ENCODE data around the gene ARFGAP2. TPM values are rescaled to one million over a fixed set of nuclear protein-coding genes. Genes with fewer than 3 reads are reported as not detected.

The ARFGAP2 gene
- total and polyA plus RNA-seq, 5 donors from 2014 or later: 102 to 169 (median 110) TPM

DNA sequence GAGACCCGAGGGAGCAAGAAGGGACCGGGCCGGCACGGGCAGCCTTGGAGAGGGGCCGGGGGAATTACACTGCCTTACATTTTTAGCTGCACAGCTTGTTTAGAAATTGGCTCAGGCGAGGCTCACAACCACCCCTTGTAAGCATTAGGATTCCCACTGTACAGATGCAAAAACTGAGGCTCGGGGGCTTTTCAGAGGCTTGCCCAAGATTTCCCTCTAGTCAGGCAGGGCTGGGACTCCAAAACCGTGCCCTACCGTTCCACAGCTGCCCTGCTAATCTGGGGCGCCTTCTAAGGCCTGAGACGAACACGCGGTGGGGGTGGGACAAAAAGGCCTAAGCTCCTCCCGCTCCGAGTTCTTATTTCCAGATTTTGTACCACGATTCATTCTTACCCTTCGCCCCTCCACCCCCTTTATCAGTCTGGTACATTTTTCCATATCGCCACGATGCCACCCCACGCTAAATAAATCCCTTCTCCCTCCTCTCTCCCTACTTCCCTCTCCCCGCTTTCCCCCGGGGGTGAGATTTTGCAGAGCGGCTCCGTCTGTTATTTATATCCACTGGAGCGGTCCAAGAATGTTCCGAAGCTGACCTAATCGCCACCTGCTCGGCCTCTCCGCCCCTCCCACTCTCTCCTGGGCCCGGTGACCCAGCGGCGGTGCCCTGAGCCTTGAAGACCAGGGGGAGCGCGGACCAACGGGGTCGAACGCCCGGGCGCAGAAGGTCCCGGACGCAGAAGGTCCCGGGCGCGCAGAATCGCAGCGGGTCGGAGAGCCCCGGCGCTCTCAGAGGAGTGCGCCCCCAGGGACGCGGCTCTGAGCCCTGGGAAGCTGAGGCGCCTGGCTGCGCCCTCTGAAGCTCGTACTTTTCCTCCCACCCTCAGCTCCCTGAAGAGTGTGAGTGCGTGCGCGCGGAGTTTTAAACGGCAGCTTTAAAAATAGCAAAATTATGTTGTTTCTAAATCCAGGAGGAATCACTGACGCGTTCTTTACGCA, 10.3 kb upstream of the ARFGAP2 start:
- Mint-ChIP-seq H3K27ac (peak overlapping the region in 1 of 3 donors; percentile 42), H3K27me3 (peaks cover 40% of the 10 kb centered on the region), H3K4me1 (peaks cover 0 to 12% (median 3%) of the 10 kb centered on the region in 4 donors), H3K4me3 (peak overlapping the region; percentile 77 to 90 (median 84)), H3K36me3 (no peaks in the 10 kb centered on the region), H3K9me3 (no peaks in the 10 kb centered on the region)
- Histone ChIP-seq H3K27ac (ENCODE audit: insufficient read depth, low read length, poor library complexity, severe bottlenecking) (no peak overlapping the region), H3K9me3 (ENCODE audit: control insufficient read depth in 2 of 2, low read length in 2 of 2) (no peaks in the 10 kb centered on the region), H3K27me3 (ENCODE audit: control insufficient read depth, insufficient read depth, low read length) (peaks cover 17% of the 10 kb centered on the region), H3K4me1 (ENCODE audit: control insufficient read depth, insufficient read depth, low read length, poor library complexity, severe bottlenecking) (peaks cover 21% of the 10 kb centered on the region), H3K36me3 (ENCODE audit: control insufficient read depth, insufficient read depth, low read length) (no peaks in the 10 kb centered on the region), H3K4me3 (ENCODE audit: low read depth, low read length) (no peak overlapping the region)
- DNase-seq: peak; percentile 24 to 72 (median 42)
- peak; percentile 43 to 50 for ATAC-seq (ENCODE audit: low read depth in 2 of 2)

DNA sequence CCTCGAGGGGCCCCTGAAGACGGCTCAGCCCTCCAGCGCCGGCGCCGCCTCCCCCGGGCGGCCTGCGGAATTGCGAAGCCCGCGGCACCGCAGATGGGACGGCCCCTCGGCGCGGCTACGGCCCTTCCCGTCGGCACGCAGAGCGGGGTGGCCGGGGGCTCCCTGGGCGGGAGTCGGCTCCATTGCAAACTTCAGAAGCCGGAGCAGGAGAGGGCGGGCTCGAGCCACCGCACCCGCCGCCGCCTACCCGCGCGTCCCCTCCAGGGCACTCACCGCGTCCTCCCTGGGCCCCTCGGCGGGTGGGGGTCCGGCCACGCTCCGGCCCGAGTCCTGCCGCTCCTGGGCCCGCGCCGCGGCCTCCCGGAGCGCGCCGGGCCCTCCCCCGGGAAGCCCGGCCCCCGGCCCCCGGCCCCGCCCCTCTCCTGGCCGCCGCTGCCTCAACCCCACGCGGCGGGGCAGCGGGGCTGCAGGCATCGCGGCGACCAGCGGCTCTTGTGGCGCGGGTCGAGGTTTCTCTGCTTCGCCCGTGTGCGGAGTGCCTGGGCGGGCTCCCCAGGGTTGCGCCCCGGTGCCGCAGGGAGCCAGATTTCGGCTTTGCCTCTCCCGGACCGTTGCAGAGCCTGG, 9.5 kb upstream of the ARFGAP2 start, which contains the start of gene PACSIN3:
PACSIN3 (minus strand) TSS at position 359 of the 624 bp plus-strand sequence. CDS start 3,707 bp downstream, outside the sequence.
- Histone ChIP-seq H3K27ac (ENCODE audit: insufficient read depth, low read length, poor library complexity, severe bottlenecking) (no peak within 1 kb of the TSS), H3K4me1 (ENCODE audit: control insufficient read depth, insufficient read depth, low read length, poor library complexity, severe bottlenecking) (peaks cover 21% of the 10 kb centered on the region), H3K9me3 (ENCODE audit: control insufficient read depth in 2 of 2, low read length in 2 of 2) (no peaks in the 10 kb centered on the region), H3K36me3 (ENCODE audit: control insufficient read depth, insufficient read depth, low read length) (no peaks in the 10 kb centered on the region), H3K4me3 (ENCODE audit: low read depth, low read length) (no peak within 1 kb of the TSS), H3K27me3 (ENCODE audit: control insufficient read depth, insufficient read depth, low read length) (peaks cover 17% of the 10 kb centered on the region)
- Mint-ChIP-seq H3K36me3 (no peaks in the 10 kb centered on the region), H3K4me1 (peaks cover 0 to 12% (median 3%) of the 10 kb centered on the region in 4 donors), H3K4me3 (peak within 1 kb of the TSS; percentile 77 to 90 (median 84)), H3K27me3 (peaks cover 40% of the 10 kb centered on the region), H3K27ac (peak within 1 kb of the TSS in 1 of 3 donors; percentile 42), H3K9me3 (no peaks in the 10 kb centered on the region)
- ATAC-seq (ENCODE audit: low read depth in 2 of 2) (peak; percentile 48 to 52), DNase-seq (peak; percentile 19 to 46 (median 33))

DNA sequence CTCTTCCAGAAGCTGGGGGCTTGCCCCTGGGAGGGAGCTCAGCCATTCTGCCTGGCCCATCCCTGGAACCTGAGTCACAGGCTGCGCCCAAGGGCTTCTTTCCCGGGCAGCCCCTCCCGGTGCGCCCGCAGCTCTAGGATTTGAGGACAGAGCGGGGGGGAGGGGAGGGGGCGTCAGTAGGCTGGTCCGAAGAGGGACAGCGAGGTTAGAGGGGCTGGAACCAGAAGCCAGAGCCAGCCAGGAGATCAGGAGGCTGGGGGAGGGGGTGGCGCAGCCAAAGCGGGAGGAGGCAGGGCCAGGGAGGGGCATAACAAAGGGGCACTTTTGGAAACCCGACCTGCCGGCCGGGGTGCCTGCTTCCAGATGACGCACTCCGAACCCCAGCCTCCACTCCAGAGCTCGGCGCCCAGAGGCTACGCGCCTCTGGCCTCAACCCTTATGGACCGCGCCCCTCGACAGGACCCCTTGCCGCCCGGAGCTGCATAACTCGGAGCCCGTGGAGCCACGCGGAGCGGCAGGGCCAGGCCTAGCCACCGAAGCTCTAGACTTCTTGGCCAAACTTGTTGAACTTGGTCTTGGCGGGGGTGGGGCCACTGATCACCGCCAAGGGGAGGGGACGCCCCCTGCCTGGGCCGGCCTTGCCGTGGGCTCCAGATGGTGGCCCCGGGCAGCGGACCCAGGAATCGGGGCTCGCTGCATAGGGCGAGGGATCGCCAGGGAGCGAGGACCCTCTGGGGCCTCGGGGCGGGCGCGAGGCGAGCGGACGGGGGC, 8.8 kb upstream of the ARFGAP2 start:
- H3K27ac ChIP-seq (ENCODE audit: insufficient read depth, low read length, poor library complexity, severe bottlenecking): no peak overlapping the region
- ATAC-seq (ENCODE audit: low read depth in 2 of 2) (no peak), DNase-seq (no peak)
- peaks cover 21% of the 10 kb centered on the region for H3K4me1 ChIP-seq (ENCODE audit: control insufficient read depth, insufficient read depth, low read length, poor library complexity, severe bottlenecking)
- H3K27me3 Mint-ChIP-seq: peaks cover 40% of the 10 kb centered on the region
- H3K4me3 Mint-ChIP-seq: peak overlapping the region in 3 of 4 donors; percentile 24 to 51 (median 48)
- no peak overlapping the region for H3K27ac Mint-ChIP-seq
- no peaks in the 10 kb centered on the region for H3K36me3 Mint-ChIP-seq
- H3K9me3 ChIP-seq (ENCODE audit: control insufficient read depth in 2 of 2, low read length in 2 of 2): no peaks in the 10 kb centered on the region
- peaks cover 17% of the 10 kb centered on the region for H3K27me3 ChIP-seq (ENCODE audit: control insufficient read depth, insufficient read depth, low read length)
- H3K36me3 ChIP-seq (ENCODE audit: control insufficient read depth, insufficient read depth, low read length): no peaks in the 10 kb centered on the region
- H3K4me3 ChIP-seq (ENCODE audit: low read depth, low read length): no peak overlapping the region
- H3K4me1 Mint-ChIP-seq: peaks cover 0 to 12% (median 3%) of the 10 kb centered on the region in 4 donors
- no peaks in the 10 kb centered on the region for H3K9me3 Mint-ChIP-seq

DNA sequence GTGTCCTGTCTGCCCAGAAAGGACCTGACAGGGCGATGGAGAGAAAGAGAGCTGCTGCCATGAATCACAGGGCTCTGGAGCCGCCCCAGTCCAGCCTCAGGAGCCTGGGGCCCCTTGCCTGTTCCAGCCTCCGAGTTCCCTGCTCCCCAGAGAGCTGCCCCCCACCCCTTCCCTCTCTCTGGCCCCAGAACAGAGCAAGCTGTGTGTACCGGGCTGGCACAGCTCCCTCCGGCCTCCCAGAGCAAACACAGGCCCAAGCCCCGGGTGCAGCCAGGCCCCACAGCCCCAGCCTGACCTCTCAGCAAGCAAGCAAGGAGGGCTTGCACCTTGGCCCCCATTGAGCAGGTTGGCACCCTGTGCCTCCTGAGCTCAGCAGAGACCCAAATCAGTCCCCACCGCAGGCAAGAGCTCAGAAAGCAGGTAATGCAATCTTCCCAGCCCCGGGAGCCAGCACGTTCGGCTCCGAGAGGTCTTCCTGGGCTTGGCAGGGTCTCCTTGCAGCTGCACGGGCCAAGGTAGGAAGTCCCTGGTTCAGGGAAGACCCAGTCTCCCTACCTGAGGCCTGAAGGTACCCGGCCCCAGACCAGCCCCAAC, 8.1 kb upstream of the ARFGAP2 start:
- H3K4me1 ChIP-seq (ENCODE audit: control insufficient read depth, insufficient read depth, low read length, poor library complexity, severe bottlenecking): peaks cover 21% of the 10 kb centered on the region
- no peak for DNase-seq
- no peaks in the 10 kb centered on the region for H3K36me3 ChIP-seq (ENCODE audit: control insufficient read depth, insufficient read depth, low read length)
- no peaks in the 10 kb centered on the region for H3K9me3 ChIP-seq (ENCODE audit: control insufficient read depth in 2 of 2, low read length in 2 of 2)
- H3K4me1 Mint-ChIP-seq: peaks cover 0 to 12% (median 3%) of the 10 kb centered on the region in 4 donors
- H3K4me3 ChIP-seq (ENCODE audit: low read depth, low read length): no peak overlapping the region
- H3K9me3 Mint-ChIP-seq: no peaks in the 10 kb centered on the region
- peaks cover 40% of the 10 kb centered on the region for H3K27me3 Mint-ChIP-seq
- no peak for ATAC-seq (ENCODE audit: low read depth in 2 of 2)
- H3K27me3 ChIP-seq (ENCODE audit: control insufficient read depth, insufficient read depth, low read length): peaks cover 17% of the 10 kb centered on the region
- no peak overlapping the region for H3K27ac ChIP-seq (ENCODE audit: insufficient read depth, low read length, poor library complexity, severe bottlenecking)
- H3K27ac Mint-ChIP-seq: no peak overlapping the region
- H3K4me3 Mint-ChIP-seq: peak overlapping the region in 3 of 4 donors; percentile 38 to 54 (median 54)
- no peaks in the 10 kb centered on the region for H3K36me3 Mint-ChIP-seq

DNA sequence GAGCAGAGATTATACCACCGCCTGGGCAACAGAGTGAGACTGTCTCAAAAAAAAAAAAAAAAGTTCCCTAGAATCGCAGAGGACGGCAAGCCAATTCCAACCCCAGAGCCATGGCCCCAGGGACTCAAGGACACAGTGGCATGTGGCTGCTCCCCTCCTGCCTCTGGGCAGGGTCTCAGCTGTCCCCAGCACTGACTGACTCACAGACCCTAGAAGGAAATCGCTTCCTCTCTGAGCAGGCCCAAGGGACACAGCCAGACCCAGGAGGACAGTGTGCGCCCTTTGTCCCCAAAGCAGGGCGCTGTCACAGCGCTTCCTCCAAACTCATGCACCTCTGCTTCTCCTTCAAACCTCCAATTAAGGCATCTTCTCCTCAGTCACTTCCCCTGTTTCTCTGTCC, 7.3 kb upstream of the ARFGAP2 start:
- Mint-ChIP-seq H3K36me3 (no peaks in the 10 kb centered on the region), H3K9me3 (no peaks in the 10 kb centered on the region), H3K4me3 (peak overlapping the region in 1 of 4 donors; percentile 54)

DNA sequence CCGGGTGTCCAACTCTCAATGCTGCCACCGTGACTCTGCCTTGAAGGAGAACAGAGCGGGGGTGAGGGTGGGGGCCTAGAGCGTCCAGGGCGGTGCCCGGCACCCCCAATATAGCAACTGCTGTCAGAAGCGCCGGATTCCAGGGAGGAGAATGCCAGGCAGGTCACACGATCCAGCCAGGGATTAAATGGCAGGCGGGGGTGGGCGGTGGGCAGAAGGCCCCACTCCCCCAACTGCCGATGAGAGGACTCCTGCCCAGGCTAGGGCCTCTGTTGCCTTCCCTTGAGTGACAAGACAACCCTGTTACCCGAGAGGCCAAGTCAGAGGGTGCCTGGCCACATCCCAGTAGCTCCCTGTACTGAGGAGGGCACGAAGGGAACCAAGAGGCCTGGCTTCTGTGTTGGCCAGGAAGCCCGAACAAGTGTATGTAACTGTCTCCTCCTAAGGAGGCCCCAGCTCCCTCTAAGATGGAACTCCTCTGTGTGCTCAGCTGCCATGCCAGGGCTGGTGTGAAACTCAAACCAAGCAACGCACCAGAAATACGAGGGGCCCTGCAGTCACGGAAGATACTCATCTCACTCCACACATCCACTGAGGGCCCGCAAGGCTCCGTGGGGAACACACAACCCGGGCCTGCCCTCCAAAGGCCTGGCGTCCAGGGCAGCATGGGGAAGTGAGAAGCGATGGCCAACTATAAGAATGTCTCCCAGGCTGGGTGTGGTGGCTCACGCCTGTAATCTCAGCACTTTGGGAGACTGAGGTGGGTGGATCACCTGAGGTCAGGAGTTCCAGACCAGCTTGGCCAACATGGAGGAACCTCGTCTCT, 6.6 kb upstream of the ARFGAP2 start:
- Mint-ChIP-seq H3K36me3 (no peaks in the 10 kb centered on the region), H3K9me3 (no peaks in the 10 kb centered on the region), H3K27me3 (peaks cover 29% of the 10 kb centered on the region), H3K4me1 (peaks cover 0 to 15% (median 5%) of the 10 kb centered on the region in 4 donors), H3K4me3 (peak overlapping the region in 2 of 4 donors; percentile 32 to 48), H3K27ac (no peak overlapping the region)
- Histone ChIP-seq H3K9me3 (ENCODE audit: control insufficient read depth in 2 of 2, low read length in 2 of 2) (no peaks in the 10 kb centered on the region), H3K4me3 (ENCODE audit: low read depth, low read length) (no peak overlapping the region), H3K27ac (ENCODE audit: insufficient read depth, low read length, poor library complexity, severe bottlenecking) (no peak overlapping the region), H3K4me1 (ENCODE audit: control insufficient read depth, insufficient read depth, low read length, poor library complexity, severe bottlenecking) (peaks cover 22% of the 10 kb centered on the region), H3K27me3 (ENCODE audit: control insufficient read depth, insufficient read depth, low read length) (peaks cover 10% of the 10 kb centered on the region), H3K36me3 (ENCODE audit: control insufficient read depth, insufficient read depth, low read length) (no peaks in the 10 kb centered on the region)
- ATAC-seq (ENCODE audit: low read depth in 2 of 2) (no peak), DNase-seq (no peak)

More for the DNA sequence above, 7.3 kb upstream of the ARFGAP2 start:
- H3K4me1 ChIP-seq (ENCODE audit: control insufficient read depth, insufficient read depth, low read length, poor library complexity, severe bottlenecking): peaks cover 21% of the 10 kb centered on the region
- peaks cover 12% of the 10 kb centered on the region for H3K27me3 ChIP-seq (ENCODE audit: control insufficient read depth, insufficient read depth, low read length)
- no peak for DNase-seq
- no peaks in the 10 kb centered on the region for H3K9me3 ChIP-seq (ENCODE audit: control insufficient read depth in 2 of 2, low read length in 2 of 2)
- H3K27ac ChIP-seq (ENCODE audit: insufficient read depth, low read length, poor library complexity, severe bottlenecking): no peak overlapping the region
- ATAC-seq (ENCODE audit: low read depth in 2 of 2): no peak
- H3K36me3 ChIP-seq (ENCODE audit: control insufficient read depth, insufficient read depth, low read length): no peaks in the 10 kb centered on the region
- H3K4me1 Mint-ChIP-seq: peaks cover 0 to 15% (median 5%) of the 10 kb centered on the region in 4 donors
- H3K4me3 ChIP-seq (ENCODE audit: low read depth, low read length): no peak overlapping the region
- H3K27me3 Mint-ChIP-seq: peaks cover 33% of the 10 kb centered on the region
- H3K27ac Mint-ChIP-seq: no peak overlapping the region
